Heart left ventricle (tissue), 16 donors: Measurements from ENCODE around the gene GNG3. TPM values are rescaled to one million over a fixed set of nuclear protein-coding genes. Genes with fewer than 3 reads are reported as not detected.

ENCODE experiments used
- ATAC-seq, 4 donors: fragments of 200-7000 bp; cut with Tn5 transposase; one replicate each; pipeline ENCODE4 v1.9.1; 2020 to 2022; ENCODE audit warnings: moderate library complexity in 4 of 4, mild to moderate bottlenecking in 3 of 4, moderate number of reproducible peaks in 1 of 4
- DNase-seq, 5 donors: peaks; one replicate each; pipeline ENCODE4 v3.0.0-alpha.2; 2020
- H3K27ac ChIP-seq, 12 donors: fragments of 200-600 bp; sonication (generic) in 4 of 12; one replicate each; pipeline versions ENCODE4 v1.5.0 to v1.8.0; 2016 to 2022; ENCODE audit warnings: mild to moderate bottlenecking in 2 of 12
- H3K27me3 ChIP-seq, 9 donors: fragments of 200-600 bp; sonication (generic) in 2 of 9; one replicate each; pipeline versions ENCODE4 v1.5.1 to v1.8.0; 2016 to 2022; ENCODE audit warnings: mild to moderate bottlenecking in 3 of 9
- H3K36me3 ChIP-seq, 9 donors: fragments of 200-600 bp; sonication (generic) in 2 of 9; one replicate each; pipeline versions ENCODE4 v1.5.0 to v1.8.0; 2018 to 2022; ENCODE audit warnings: mild to moderate bottlenecking in 2 of 9
- H3K4me1 ChIP-seq, 12 donors: fragments of 200-600 bp; sonication (generic) in 4 of 12; one replicate each; pipeline versions ENCODE4 v1.5.0 to v1.8.0; 2016 to 2022; ENCODE audit warnings: mild to moderate bottlenecking in 3 of 12
- H3K4me3 ChIP-seq, 12 donors: fragments of 200-600 bp; sonication (generic) in 4 of 12; one replicate each; pipeline versions ENCODE4 v1.5.0 to v1.8.0; 2017 to 2022; ENCODE audit warnings: mild to moderate bottlenecking in 9 of 12, moderate library complexity in 4 of 12
- H3K9me3 ChIP-seq, 12 donors: fragments of 200-600 bp; sonication (generic) in 4 of 12; one replicate each; pipeline versions ENCODE4 v1.5.0 to v1.8.0; 2016 to 2022; ENCODE audit warnings: mild to moderate bottlenecking in 1 of 12
- CTCF ChIP-seq, 12 donors: fragments of 200-600 bp; sonication (generic) in 4 of 12; IDR thresholded peaks; one replicate each; pipeline versions ENCODE4 v1.5.0 to v1.8.0; 2018 to 2022; ENCODE audit warnings: antibody characterized with exemption in 12 of 12, mild to moderate bottlenecking in 5 of 12
- POLR2A ChIP-seq, 2 donors: fragments of 450-650 bp; IDR thresholded peaks; one replicate each; pipeline ENCODE4 v1.6.1; 2017; ENCODE audit warnings: antibody characterized with exemption in 2 of 2, mild to moderate bottlenecking in 2 of 2, moderate library complexity in 2 of 2
- WGBS, 4 donors: extraction: QIAGEN DNeasy Blood & Tissue Kit in 2 of 4; methylation state at CpG; one replicate each; pipeline versions ENCODE4 v1.1.5 to v1.1.7; 2013 to 2018; 5-methylcytosine and 5-hydroxymethylcytosine counted together
- intact Hi-C, 10 donors: fragments of 100-400 bp; cut with DNase I; formaldehyde crosslinking; loops; one replicate each; pipeline versions ENCODE4 v1.11.1 to v1.14.2; 2022
- long read RNA-seq, 3 donors: library from polyadenylated mRNA; unstranded; transcript quantifications; one replicate each; pipeline ENCODE4 v2.0.0, GENCODE V29; 2020 to 2021
- polyA plus RNA-seq, 2 donors: library from polyadenylated mRNA; stranded (reverse); fragments of 200-250 nt; gene quantifications; one replicate each; pipeline ENCODE4 v1.2.3, GENCODE V29; 2013
- total RNA-seq, 9 donors: library from RNA; depleted of rRNA in 2 of 9; stranded (reverse); fragments of >200 nt in 2 of 9; fragmentation: NEBNext Ultra II Directional in 3 of 9; extraction: Animal tissue kit (Norgen Biotek cat#: 25700) in 3 of 9; gene quantifications; one replicate each; pipeline versions ENCODE4 v1.1.0 to v1.2.4, GENCODE V29; 2016 to 2023
- donor health status: ischemic (EF 13 %, LVEDD 7.1; RV severe dilation, severe dysfunction).
- donor health status: healthy with polysubstance abuse.
- donor health status: DM: no; HTN: yes; CAD: no.
- donor health status: DM: no; HTN: no; CAD: no.
- donor health status: ischemic (EF 25% LVEDD 6.9; RV normal size, moderate dysfunction).
- donor health status: ischemic (EF 25% LVEDD 5.7; RV mildly dilated, moderate dysfunction).
- donor health status: healthy.
- donor health status: DM: yes; HTN: yes; CAD: no.
- donor health status: ischemic (EF 35%, LVEDD 5.7; RV mildly dilated, moderate dysfunction).
- donor health status: nonischemic (EF 11% LVEDD 7.7; RV severe dilation, severe dysfunction).
- donor health status: DM: yes; HTN: yes; CAD: no.
- donor health status: PGD.
- donor health status: ischemic (EF 29% LVEDD 5.4; RV normal size, mild dysfunction).
- donor health status: nonischemic (EF 23%, LVEDD 6.1; RV moderate dilation, normal function).

GNG3 gene
- total RNA-seq (under 1 TPM in 4 of 9 donors, not detected in 5; 0.27 to 0.55 (median 0.32) TPM), polyA plus RNA-seq (under 1 TPM in 1 of 2 donors, not detected in 1; 0.14 TPM)
- long read RNA-seq, donor 1: 0 reads
- long read RNA-seq, donor 2, partial matches to known transcripts: 0 of 5 reads
- long read RNA-seq, donor 2, other reads (novel, unspliced or antisense): 5 of 5 reads
- long read RNA-seq, donor 3: 0 reads

DNA sequence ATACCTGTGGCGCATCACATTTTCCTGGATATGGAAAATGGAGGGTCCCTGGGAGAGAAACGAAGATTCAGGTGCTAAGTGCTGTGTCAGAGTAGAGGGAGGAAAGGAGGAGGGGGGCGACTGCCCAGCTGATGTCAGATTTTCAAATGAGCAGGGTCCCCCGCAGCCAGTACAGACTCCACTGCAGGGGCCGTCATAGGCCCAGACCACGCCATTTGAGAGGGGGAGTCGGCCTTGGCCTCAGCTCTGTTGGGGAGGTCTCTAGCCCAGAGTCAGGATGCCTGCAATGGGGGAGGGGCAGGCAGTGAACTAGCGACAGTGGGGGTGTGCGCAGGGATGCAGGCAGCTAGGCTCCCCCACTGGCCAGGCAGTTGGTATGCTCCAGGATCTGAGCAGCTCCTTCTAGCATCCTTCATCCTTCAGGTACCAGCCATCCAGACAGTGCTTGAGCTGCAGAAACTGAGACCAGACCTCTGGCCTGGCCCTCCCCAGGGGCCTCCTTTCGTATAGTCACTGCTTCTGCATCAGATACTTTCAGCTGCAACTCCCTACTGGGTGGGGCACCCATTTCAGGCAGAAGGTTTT, at the start of gene GNG3, which contains the start of gene BSCL2:
TSS of gene GNG3 (plus strand) at position 400 of the 585 bp plus-strand sequence. CDS start 620 bp downstream, outside the sequence.
TSS of gene BSCL2 (minus strand) at position 148 of the 585 bp plus-strand sequence. CDS start 229 bp downstream, outside the sequence.
- peak within 1 kb of the TSS; percentile 63 to 89 (median 78) for H3K4me3 ChIP-seq
- no peaks in the 10 kb centered on the region for H3K9me3 ChIP-seq
- peak in 2 of 5 donors; percentile 24 to 45 for DNase-seq
- peaks cover 0 to 34% (median 22%) of the 10 kb centered on the region in 9 donors for H3K36me3 ChIP-seq
- H3K27me3 ChIP-seq: no peaks in the 10 kb centered on the region
- intact Hi-C loops: loop anchor here in 2 of 10 donors (5.0 kb wide), 2 partner anchors 35 to 40 kb away; partner anchors contain the start of genes C11orf98 (in 1 of the 2), CSKMT (in 1 of the 2), LBHD1 (in 1 of the 2) and UQCC3 (in 1 of the 2)
- 79 to 91% (median 83%) methylated on average over 9 to 10 of the region's 10 CpGs for WGBS, 4 donors
- H3K27ac ChIP-seq: peak within 1 kb of the TSS; percentile 71 to 99 (median 95)
- ATAC-seq: no peak
- H3K4me1 ChIP-seq: peaks cover 0 to 61% (median 34%) of the 10 kb centered on the region in 12 donors
- no peak for TF ChIP-seq CTCF (IDR thresholded peaks at IDR 0.05)
- no peak for TF ChIP-seq POLR2A (IDR thresholded peaks at IDR 0.05)

DNA sequence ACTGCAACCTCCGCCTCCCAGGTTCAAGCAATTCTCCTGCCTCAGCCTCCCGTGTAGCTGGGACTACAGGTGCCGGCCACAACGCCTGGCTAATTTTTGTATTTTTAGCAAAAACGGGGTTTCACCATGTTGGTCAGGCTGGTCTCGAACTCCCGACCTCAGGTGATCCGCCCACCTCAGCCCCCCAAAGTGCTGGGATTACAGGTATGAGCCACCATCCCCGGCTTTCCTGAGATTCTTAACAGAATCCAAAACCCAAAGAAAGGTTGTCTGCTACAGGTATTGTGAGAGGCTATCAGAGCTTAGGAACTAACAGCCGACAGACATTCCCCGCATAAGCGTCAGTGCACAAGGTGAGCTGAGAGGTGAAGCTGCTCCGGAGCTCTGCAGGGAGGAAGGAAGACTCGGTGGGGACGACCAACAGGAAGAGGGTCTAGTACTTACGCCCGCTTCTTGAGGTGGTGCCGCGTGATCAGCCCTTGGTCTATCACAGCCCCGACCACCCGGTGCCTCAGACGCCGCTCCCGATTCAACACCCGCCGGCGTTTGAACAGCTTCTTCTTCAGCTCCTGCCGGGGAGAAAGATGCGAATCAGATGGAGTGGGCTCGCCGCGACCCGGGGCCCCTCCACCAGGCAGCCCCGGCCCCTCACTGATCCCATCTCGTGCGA, 42.9 kb upstream of the GNG3 start:
- TF ChIP-seq POLR2A (IDR thresholded peaks at IDR 0.05) (no peak), CTCF (IDR thresholded peaks at IDR 0.05) (no peak)
- peaks cover 0 to 41% (median 27%) of the 10 kb centered on the region in 9 donors for H3K36me3 ChIP-seq
- H3K4me1 ChIP-seq: peaks cover 5 to 41% (median 29%) of the 10 kb centered on the region in 12 donors
- ATAC-seq: peak; percentile 18 to 46 (median 40)
- WGBS, 4 donors: 4 to 6% (median 5%) methylated on average over 27 to 36 of the region's 36 CpGs
- no peaks in the 10 kb centered on the region for H3K27me3 ChIP-seq
- no peaks in the 10 kb centered on the region for H3K9me3 ChIP-seq
- peak in 1 of 5 donors; percentile 5 for DNase-seq
- intact Hi-C loops: loop anchor here in 1 of 10 donors (2.0 to 5.0 kb wide), 2 partner anchors 18 to 43 kb away; partner anchors contain the start of genes BSCL2, GANAB and GNG3
- H3K27ac ChIP-seq: peak overlapping the region in 11 of 12 donors; percentile 84 to 98 (median 90)
- peak overlapping the region; percentile 53 to 92 (median 83) for H3K4me3 ChIP-seq

GRCh38 chr11:62665075-62665598, 42.3 kb upstream of the GNG3 start, which contains the start of the genes C11orf98 and CSKMT:
TSS of gene C11orf98 (minus strand) at chr11:62665210. CDS start at chr11:62665169, 41 bp downstream.
TSS of gene CSKMT (plus strand) at chr11:62665312. CDS start at chr11:62665880, 568 bp downstream.
- TF ChIP-seq POLR2A (IDR thresholded peaks at IDR 0.05) (peak; percentile 91 to 97), CTCF (IDR thresholded peaks at IDR 0.05) (no peak)
- 0 to 1% (median 0%) methylated on average over 41 to 47 of the region's 47 CpGs for WGBS, 4 donors
- Histone ChIP-seq H3K27ac (peak within 1 kb of the TSS; percentile 30 to 98 (median 90)), H3K4me3 (peak within 1 kb of the TSS; percentile 53 to 92 (median 83)), H3K27me3 (no peaks in the 10 kb centered on the region), H3K9me3 (no peaks in the 10 kb centered on the region), H3K4me1 (peaks cover 5 to 45% (median 32%) of the 10 kb centered on the region in 12 donors), H3K36me3 (peaks cover 0 to 41% (median 27%) of the 10 kb centered on the region in 9 donors)
- DNase-seq: peak; percentile 95 to 97 (median 95)
- peak; percentile 97 to 98 (median 98) for ATAC-seq
- intact Hi-C loops: loop anchor here in 1 of 10 donors (2.0 to 5.0 kb wide), 2 partner anchors 18 to 42 kb away; partner anchors contain the start of genes BSCL2, GANAB and GNG3
